Activated CD4-positive, alpha-beta T cell treated with anti-CD3 and anti-CD28 coated beads, Interleukin-2, amount 10 ng/mL, durations not matched to agents 24 days and 14 days (primary cell): ENCODE results near the gene TRIM3. TPM values are rescaled to one million over a fixed set of nuclear protein-coding genes. Genes with fewer than 3 reads are reported as not detected.
A peak's percentile ranks its signal among the peaks of the same experiment; 100 is the strongest.
"Not testable (repeated sequence)": the region's sequence is repeated elsewhere in the genome, so short reads cannot be mapped to it uniquely, and the experiment has no call there.

ENCODE experiments used
- DNase-seq: peaks from one replicate; pipeline ENCODE4 v3.0.0; 2022
- H3K27ac Mint-ChIP-seq: one replicate; pipeline ENCODE4 v1.8.0; 2022; ENCODE audit warnings: mild to moderate bottlenecking, mixed read lengths
- H3K27me3 Mint-ChIP-seq: one replicate; pipeline ENCODE4 v1.8.0; 2022; ENCODE audit warnings: mixed read lengths
- H3K36me3 Mint-ChIP-seq: one replicate; pipeline ENCODE4 v1.8.0; 2022; ENCODE audit warnings: low read depth, mild to moderate bottlenecking, mixed read lengths
- H3K4me1 Mint-ChIP-seq: one replicate; pipeline ENCODE4 v1.8.0; 2021; ENCODE audit warnings: mixed read lengths
- H3K4me3 Mint-ChIP-seq: one replicate; pipeline ENCODE4 v1.8.0; 2022; ENCODE audit warnings: mild to moderate bottlenecking, moderate library complexity, mixed read lengths
- H3K9me3 Mint-ChIP-seq: one replicate; pipeline ENCODE4 v1.8.0; 2021; ENCODE audit warnings: mixed read lengths
- intact Hi-C: fragments of 100-400 bp; cut with micrococcal nuclease; formaldehyde crosslinking; loops from one replicate; pipeline ENCODE4 v1.15.1; 2023
- total RNA-seq: library from RNA; stranded (reverse); gene quantifications from 2 replicates; pipeline ENCODE4 v1.2.3, GENCODE V29; 2022

TRIM3 gene
- 3.4 and 4.1 TPM in 2 replicates for total RNA-seq

DNA sequence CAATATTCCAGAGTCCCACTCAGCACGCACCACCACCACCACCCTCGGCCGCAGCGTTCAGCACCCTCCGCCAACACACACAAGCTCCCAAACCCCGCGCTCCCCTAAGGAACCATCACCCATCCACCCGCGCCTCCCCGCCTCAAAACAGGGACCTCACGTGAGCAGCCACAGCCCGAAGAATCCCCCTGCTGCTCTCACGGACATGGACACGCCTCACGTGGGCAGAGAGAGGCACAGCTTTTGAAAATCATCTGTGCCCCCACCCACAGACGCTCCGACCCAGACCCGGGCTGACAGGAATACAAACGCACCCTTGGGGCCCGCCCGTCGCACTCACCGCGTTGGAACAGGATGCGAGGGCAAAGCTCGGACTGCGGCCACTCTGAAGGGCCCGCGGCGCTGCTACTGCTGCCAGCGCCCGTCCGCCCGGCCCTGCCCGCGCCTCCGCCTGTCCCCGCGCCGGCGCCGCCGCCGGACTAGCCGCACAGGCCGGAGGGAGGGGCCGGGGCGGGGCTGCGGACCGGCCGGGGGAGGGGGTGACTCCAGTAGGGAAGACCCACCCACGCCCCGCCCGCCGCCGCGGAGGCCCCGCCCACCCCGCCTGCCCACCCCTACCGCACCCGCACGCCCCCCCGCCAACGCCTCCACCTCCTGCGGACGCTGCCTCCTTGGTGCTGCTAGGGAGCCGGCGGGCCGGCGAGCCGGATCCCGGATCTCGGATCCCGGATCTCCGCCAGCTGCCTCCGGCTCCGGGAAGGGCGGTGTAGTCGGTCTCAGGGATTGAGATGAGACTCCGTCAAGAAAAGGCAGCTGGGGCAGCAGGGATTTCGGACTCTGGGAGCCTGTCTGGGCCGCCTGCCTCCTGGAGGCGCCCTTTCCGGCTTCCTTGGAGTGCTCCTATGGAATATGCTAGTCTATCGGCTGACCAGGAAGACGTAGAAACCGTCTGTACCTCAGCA lies at the start of gene TRIM3:
TSS of gene TRIM3 (minus strand) at position 491 of the 962 bp plus-strand sequence. CDS start 8,246 bp downstream, outside the sequence.
- DNase-seq: peak; percentile 88
- Mint-ChIP-seq H3K27ac (peak within 1 kb of the TSS; percentile 73), H3K9me3 (no peaks in the 10 kb centered on the region), H3K4me1 (peaks cover 16% of the 10 kb centered on the region), H3K4me3 (peak within 1 kb of the TSS; percentile 87), H3K27me3 (peaks cover 6% of the 10 kb centered on the region), H3K36me3 (peaks cover 12% of the 10 kb centered on the region)
- intact Hi-C loops: no loop called here

DNA sequence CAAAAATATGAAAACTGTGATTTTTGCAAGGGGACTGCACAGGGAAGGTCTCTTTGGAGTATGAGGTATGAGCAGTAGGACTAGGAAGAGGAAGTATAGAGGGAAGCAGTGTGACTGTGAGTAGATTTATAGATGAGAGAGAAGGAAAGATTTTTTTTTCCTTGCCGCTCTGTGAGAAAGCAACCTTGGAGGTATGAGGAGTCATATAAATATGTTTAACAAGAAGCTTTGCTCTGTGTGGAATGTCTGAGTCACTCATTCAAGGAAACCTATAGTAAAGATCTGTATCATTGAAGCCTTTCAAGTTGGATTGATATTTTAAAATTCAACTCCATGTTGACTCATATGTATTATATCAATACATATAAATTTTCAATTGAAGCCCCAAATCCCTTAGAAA lies 49.5 kb upstream of the TRIM3 start:
- H3K36me3 Mint-ChIP-seq: peaks cover 50% of the 10 kb centered on the region
- H3K4me3 Mint-ChIP-seq: no peak overlapping the region
- no peaks in the 10 kb centered on the region for H3K27me3 Mint-ChIP-seq
- peaks cover 33% of the 10 kb centered on the region for H3K4me1 Mint-ChIP-seq
- no peaks in the 10 kb centered on the region for H3K9me3 Mint-ChIP-seq
- no peak for DNase-seq
- peak overlapping the region; percentile 14 for H3K27ac Mint-ChIP-seq
- intact Hi-C loops: loop anchor here (5.0 kb wide), 1 partner anchor 36 kb away; no protein-coding TSS in a partner anchor

DNA sequence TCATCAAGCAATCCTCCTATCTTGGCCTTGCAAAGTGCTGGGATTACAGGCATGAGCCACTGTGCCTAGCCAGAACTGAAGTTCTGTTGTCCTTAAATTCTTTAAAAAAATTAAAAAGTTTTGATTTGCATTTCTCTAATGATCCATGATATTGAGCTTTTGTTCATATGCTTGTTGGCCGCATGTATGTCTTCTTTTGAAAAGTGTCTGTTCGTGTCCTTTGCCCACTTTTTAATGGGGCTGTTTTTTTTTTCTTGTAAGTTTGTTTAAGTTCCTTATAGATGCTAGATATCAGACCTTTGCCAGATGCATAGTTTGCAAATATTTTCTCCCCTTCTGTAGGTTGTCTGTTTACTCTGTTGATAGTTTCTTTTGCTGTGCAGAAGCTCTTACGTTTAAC lies 48.2 kb upstream of the TRIM3 start:
- not testable (repeated sequence) for DNase-seq, H3K27ac Mint-ChIP-seq, H3K27me3 Mint-ChIP-seq, H3K4me3 Mint-ChIP-seq, H3K9me3 Mint-ChIP-seq
- intact Hi-C loops: loop anchor here (5.0 kb wide), 1 partner anchor 35 kb away; no protein-coding TSS in a partner anchor
- peaks cover 45% of the 10 kb centered on the region for H3K36me3 Mint-ChIP-seq
- H3K4me1 Mint-ChIP-seq: peaks cover 27% of the 10 kb centered on the region

DNA sequence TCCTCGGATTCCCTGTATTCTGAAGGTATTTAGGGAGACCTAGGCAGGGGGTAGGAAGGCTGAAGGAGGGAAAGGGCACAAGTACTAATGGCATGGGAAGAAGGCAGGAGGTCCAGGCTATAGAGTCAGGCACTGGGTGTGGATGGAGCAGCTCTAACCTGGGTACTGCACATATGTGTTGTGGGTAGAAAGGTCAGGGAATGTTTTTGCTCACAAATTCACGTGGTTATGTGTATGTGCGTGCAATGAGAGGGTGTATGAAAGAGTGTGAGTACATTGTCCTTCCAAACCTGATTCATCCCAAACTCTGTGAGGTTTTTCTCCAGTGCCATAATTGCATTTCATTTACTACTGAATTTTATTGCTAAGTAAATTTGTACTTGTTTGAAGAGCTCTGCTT lies 46.5 kb upstream of the TRIM3 start:
- H3K27me3 Mint-ChIP-seq: no peaks in the 10 kb centered on the region
- no peak overlapping the region for H3K4me3 Mint-ChIP-seq
- H3K27ac Mint-ChIP-seq: no peak overlapping the region
- intact Hi-C loops: loop anchor here (5.0 kb wide), 1 partner anchor 33 kb away; no protein-coding TSS in a partner anchor
- H3K4me1 Mint-ChIP-seq: peaks cover 14% of the 10 kb centered on the region
- peaks cover 51% of the 10 kb centered on the region for H3K36me3 Mint-ChIP-seq
- DNase-seq: no peak
- no peaks in the 10 kb centered on the region for H3K9me3 Mint-ChIP-seq

DNA sequence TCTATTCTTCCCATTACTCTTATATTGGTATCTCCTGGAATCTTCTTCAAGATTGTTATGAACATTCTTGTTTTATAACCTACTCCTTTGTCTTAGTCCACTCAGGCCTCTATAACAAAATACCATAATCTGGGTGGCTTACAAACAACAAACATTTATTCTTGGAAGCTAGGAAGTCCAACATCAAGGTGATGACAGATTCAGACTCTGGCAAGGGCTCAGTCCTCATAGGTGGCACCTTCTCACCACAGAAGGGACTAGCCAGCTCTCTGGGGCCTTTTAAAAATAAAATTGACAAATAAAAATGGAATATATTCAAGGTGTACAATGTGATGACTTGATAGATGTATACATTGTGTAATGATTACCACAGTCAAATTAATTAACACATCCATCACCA lies 43.1 kb upstream of the TRIM3 start:
- Mint-ChIP-seq H3K9me3 (no peaks in the 10 kb centered on the region), H3K27ac (no peak overlapping the region), H3K4me1 (no peaks in the 10 kb centered on the region), H3K4me3 (no peak overlapping the region), H3K27me3 (no peaks in the 10 kb centered on the region), H3K36me3 (peaks cover 53% of the 10 kb centered on the region)
- intact Hi-C loops: no loop called here
- DNase-seq: no peak

DNA sequence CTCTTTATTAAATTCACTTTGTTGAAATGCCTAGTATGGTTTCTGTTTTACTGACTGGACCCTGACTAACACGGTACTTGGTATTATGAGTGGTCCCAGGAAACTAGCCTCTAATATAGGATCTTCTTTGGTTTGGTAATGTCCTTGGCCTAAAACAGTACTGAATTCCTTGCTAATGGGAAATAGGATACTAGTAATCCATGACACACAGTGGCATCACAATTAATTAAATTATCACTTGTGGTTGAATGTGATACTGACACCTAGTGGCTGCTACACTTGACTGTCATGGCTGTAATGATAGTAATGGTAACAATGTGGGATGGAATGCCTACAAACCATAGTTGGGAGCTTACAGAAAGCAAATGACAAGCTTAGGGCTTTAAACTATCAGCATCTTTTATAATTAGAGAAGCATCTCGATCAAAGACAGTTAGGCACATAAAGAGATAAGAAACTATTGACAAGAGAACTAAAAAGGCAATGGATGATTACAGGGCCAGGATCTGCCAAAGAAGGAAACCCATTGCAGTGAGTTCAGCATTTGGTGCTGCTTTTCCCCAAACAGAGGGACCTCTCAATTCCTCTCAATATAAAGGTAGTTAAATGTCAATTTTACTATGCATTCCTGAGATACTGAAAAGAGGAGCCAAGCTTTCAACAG lies 32.0 kb upstream of the TRIM3 start:
- peak; percentile 70 for DNase-seq
- H3K4me3 Mint-ChIP-seq: no peak overlapping the region
- H3K9me3 Mint-ChIP-seq: no peaks in the 10 kb centered on the region
- peaks cover 6% of the 10 kb centered on the region for H3K4me1 Mint-ChIP-seq
- H3K36me3 Mint-ChIP-seq: peaks cover 26% of the 10 kb centered on the region
- H3K27ac Mint-ChIP-seq: no peak overlapping the region
- no peaks in the 10 kb centered on the region for H3K27me3 Mint-ChIP-seq
- intact Hi-C loops: loop anchor here (1.0 kb wide), 1 partner anchor 126 kb away; no protein-coding TSS in a partner anchor

DNA sequence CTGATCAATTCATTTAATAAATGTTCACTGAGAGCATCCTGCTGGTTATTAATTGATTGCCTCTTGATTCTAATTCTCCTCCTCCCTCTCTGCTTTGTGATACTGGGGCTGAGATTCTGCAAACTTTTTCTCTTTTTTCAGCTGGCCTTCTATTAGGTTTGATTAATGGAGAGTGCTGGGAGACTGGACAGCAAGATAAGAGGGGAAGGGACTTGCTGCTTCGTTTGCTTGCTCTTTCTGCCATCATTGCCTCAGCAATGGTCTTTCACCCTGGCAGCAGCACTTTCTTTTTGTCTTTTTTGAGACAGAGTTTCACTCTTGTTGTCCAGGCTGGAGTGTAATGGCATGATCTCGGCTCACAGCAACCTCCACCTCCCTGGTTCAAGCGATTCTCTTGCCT lies 30.4 kb upstream of the TRIM3 start:
- intact Hi-C loops: no loop called here
- Mint-ChIP-seq H3K36me3 (peaks cover 26% of the 10 kb centered on the region), H3K4me1 (peaks cover 6% of the 10 kb centered on the region), H3K27me3 (no peaks in the 10 kb centered on the region), H3K27ac (no peak overlapping the region), H3K9me3 (no peaks in the 10 kb centered on the region), H3K4me3 (no peak overlapping the region)
- DNase-seq: no peak

DNA sequence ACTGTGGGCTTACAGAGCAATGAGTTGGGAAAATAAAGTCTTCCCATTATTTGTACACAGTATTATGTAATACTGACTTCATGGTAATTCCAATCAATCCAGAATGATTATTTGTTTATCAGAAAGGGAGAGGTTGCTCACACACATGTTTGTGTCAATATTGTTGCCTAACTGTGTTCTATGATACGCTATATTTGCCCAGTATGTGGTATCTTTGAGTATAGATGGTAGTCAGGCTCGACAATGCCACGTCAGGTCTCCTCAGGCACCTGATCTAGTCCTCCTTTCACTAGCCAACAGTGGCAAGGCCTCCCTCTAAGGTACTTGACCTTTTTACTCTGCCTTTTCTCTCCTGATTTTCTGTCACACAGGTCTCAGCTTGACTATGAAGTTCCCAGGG lies 28.6 kb upstream of the TRIM3 start:
- peaks cover 30% of the 10 kb centered on the region for H3K36me3 Mint-ChIP-seq
- intact Hi-C loops: no loop called here
- no peak for DNase-seq
- no peak overlapping the region for H3K4me3 Mint-ChIP-seq
- peaks cover 6% of the 10 kb centered on the region for H3K4me1 Mint-ChIP-seq
- H3K27ac Mint-ChIP-seq: no peak overlapping the region
- H3K27me3 Mint-ChIP-seq: no peaks in the 10 kb centered on the region
- H3K9me3 Mint-ChIP-seq: no peaks in the 10 kb centered on the region

DNA sequence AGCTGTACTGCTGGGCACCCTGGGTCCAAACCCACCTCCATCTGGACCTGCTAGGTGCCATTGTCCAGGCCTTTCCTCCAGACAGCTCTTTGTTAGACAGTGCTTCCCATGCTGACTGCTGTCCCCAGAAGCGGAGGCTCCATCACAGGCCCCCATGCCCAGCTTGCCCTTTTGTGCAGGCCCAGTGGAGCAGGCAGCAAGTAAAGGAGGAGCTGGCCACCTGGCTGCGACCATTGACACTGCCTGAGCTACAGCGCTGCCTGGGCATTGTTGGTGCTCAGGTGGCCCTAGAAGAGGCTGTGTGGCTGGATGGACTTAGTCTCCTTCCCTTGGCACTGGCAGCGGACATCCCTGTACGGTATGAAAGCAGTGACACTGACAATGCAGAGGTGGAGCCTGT lies 24.8 kb upstream of the TRIM3 start:
- peaks cover 30% of the 10 kb centered on the region for H3K36me3 Mint-ChIP-seq

DNA sequence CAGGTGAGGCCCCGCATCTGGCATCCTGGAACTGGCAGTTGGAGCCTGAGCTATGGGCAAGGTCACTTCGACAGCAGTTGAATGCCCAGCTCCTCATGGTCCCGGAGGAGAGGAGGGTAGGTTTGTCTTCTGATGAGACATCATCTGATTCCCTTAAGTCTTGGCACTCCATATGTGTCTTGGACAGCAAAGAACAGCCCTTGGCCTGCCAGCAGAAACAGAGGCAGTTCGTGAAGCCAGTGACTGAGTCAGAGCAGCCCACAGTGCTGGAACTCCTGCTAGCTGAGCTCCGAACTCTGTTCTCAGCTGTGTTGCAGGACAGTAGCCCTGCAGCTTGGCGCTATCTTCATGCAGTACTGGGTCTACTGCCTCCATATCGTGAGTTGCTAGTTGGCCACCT lies 24.4 kb upstream of the TRIM3 start:
- Mint-ChIP-seq H3K4me1 (peaks cover 7% of the 10 kb centered on the region), H3K4me3 (no peak overlapping the region), H3K27ac (no peak overlapping the region), H3K27me3 (no peaks in the 10 kb centered on the region), H3K36me3 (peaks cover 28% of the 10 kb centered on the region), H3K9me3 (no peaks in the 10 kb centered on the region)
- intact Hi-C loops: no loop called here
- no peak for DNase-seq

More for the DNA sequence above, 24.8 kb upstream of the TRIM3 start:
- Mint-ChIP-seq H3K27ac (no peak overlapping the region), H3K4me3 (no peak overlapping the region), H3K4me1 (peaks cover 7% of the 10 kb centered on the region), H3K9me3 (no peaks in the 10 kb centered on the region), H3K27me3 (no peaks in the 10 kb centered on the region)
- intact Hi-C loops: no loop called here
- no peak for DNase-seq

DNA sequence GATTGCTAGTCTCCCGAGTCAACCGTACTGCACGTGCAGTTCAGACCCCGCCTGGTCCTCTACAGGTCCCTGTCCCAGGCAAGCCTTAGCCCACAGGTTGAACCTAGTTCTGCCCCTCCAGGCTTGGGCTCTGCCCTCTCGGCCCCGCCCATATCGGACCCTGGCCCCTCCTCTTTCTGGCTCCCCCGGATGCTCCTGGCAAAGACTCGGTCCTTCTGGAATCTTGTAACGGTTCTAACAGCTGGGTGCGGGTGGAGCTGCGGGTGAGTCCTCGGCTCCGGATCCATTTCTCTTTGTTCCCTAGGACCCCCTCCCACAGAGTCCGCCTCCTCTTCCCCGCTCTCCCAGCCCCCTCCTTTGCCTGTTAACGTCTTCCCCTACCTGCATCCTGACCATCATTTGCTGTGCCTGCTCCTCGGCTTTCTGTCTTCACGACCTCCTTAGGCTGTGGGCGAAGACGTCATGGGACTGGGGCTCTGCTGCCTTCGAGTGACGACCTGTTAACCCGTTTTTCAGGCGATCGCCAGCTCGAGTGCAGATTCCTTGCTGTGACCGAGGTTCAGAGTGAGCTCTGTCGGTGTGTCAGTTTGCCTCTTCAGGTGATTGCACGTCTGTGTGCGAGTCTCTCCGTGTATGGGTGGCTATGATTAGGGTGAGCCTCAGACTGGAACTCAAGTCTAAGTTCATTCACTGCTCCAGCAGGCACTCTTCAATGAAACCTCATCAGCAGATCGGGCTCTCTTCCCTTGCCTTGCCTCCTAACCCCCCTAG lies 23.5 kb upstream of the TRIM3 start, which contains the start of gene DNHD1:
TSS of gene DNHD1 (plus strand) at position 212 of the 771 bp plus-strand sequence. CDS start 936 bp downstream, outside the sequence.
- H3K36me3 Mint-ChIP-seq: peaks cover 26% of the 10 kb centered on the region
- no peaks in the 10 kb centered on the region for H3K9me3 Mint-ChIP-seq
- no peak within 1 kb of the TSS for H3K27ac Mint-ChIP-seq
- intact Hi-C loops: no loop called here
- peaks cover 7% of the 10 kb centered on the region for H3K4me1 Mint-ChIP-seq
- DNase-seq: no peak
- H3K27me3 Mint-ChIP-seq: no peaks in the 10 kb centered on the region
- H3K4me3 Mint-ChIP-seq: no peak within 1 kb of the TSS

DNA sequence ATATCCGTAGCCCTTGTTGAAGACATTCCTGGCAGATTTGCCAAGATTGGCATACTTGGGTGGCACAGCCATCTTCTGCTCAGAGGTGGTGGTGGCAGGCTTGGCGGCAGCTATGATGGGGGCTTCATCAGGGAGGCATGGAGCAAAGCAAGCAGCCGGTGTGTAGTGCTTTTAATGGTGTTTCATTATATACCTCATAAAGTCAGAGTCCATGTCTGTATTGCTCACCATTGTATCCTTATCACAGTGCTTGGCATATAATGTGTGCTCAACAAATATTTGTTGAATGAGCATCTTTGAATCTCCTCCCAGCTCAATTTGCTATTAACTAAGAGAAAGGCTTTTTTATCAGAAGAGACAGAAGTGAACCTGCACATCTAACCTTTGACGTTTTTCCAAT lies 15.6 kb upstream of the TRIM3 start:
- Mint-ChIP-seq H3K4me1 (peaks cover 2% of the 10 kb centered on the region), H3K9me3 (no peaks in the 10 kb centered on the region), H3K27me3 (no peaks in the 10 kb centered on the region), H3K4me3 (no peak overlapping the region), H3K36me3 (peaks cover 18% of the 10 kb centered on the region), H3K27ac (no peak overlapping the region)
- DNase-seq: no peak
- intact Hi-C loops: loop anchor here (5.0 kb wide), 1 partner anchor 33 kb away; no protein-coding TSS in a partner anchor

DNA sequence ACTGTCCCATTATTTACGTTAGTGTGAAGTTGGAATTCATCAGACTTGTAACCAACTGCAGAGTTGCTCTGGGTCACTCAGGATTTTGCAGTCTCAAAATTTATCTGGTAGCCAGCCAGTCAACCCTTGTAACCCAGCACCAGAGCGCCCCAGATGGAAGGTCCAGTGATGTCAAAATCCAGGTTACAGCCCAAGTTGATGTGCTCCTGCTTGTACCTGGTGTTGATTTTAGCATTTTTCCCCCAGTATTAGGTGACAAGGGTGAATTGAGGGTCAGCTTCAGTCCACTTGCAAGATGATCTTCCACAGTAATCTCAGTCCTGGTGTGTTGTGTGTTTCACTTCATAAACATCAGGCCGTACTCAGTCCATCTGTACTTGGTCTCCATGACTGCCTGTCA lies 15.1 kb upstream of the TRIM3 start:
- DNase-seq: no peak
- intact Hi-C loops: loop anchor here (5.0 kb wide), 1 partner anchor 33 kb away; no protein-coding TSS in a partner anchor
- Mint-ChIP-seq H3K9me3 (no peaks in the 10 kb centered on the region), H3K27ac (no peak overlapping the region), H3K4me3 (no peak overlapping the region), H3K27me3 (no peaks in the 10 kb centered on the region), H3K4me1 (peaks cover 2% of the 10 kb centered on the region), H3K36me3 (peaks cover 16% of the 10 kb centered on the region)
